HL-60 (cell line): Measurements from ENCODE around the gene MDM2.

Source experiments
- DNase-seq, 2 experiments: peaks; one replicate each; pipeline ENCODE4 v3.0.0-alpha.2; 2010 to 2020; ENCODE audit warnings: low read depth in 1 of 2, low spot score in 1 of 2
- H3K27ac ChIP-seq: fragments of 250-450 bp; sonication (Bioruptor Pico); replicated peaks from 2 replicates; pipeline ENCODE4 v1.5.1; 2020; ENCODE audit warnings: mild to moderate bottlenecking, moderate library complexity
- H3K27me3 ChIP-seq: fragments of 250-450 bp; sonication (Bioruptor Pico); 2 replicates; pipeline ENCODE4 v1.5.1; 2021; ENCODE audit warnings: mild to moderate bottlenecking, moderate library complexity; ENCODE audit not compliant: insufficient read depth, poor library complexity, severe bottlenecking
- H3K4me3 ChIP-seq: replicated peaks from 2 replicates; pipeline ENCODE4 v1.5.1; 2011; ENCODE audit warnings: mild to moderate bottlenecking, control low read depth, low read length; ENCODE audit not compliant: insufficient read depth
- GABPA ChIP-seq: IDR thresholded peaks from 2 replicates; pipeline ENCODE4 v1.6.1; 2012; ENCODE audit warnings: low read depth
- POLR2AphosphoS5 ChIP-seq: IDR thresholded peaks from 2 replicates; pipeline ENCODE4 v1.6.1; 2012; ENCODE audit warnings: low read depth
- SPI1 ChIP-seq: IDR thresholded peaks from 2 replicates; pipeline ENCODE4 v1.6.1; 2012; ENCODE audit warnings: low read depth, mild to moderate bottlenecking, borderline replicate concordance
- TF ChIP-seq, protein P1 (sequence below): IDR thresholded peaks from one replicate; pipeline ENCODE4 v1.5.1; 2011; ENCODE audit warnings: low read length, control low read depth, inconsistent platforms; ENCODE audit not compliant: insufficient read depth
- TF ChIP-seq, protein P2 (sequence below): IDR thresholded peaks from 2 replicates; pipeline ENCODE4 v1.6.1; 2012; ENCODE audit warnings: low read depth; ENCODE audit not compliant: insufficient replicate concordance

The MDM2 gene

DNA sequence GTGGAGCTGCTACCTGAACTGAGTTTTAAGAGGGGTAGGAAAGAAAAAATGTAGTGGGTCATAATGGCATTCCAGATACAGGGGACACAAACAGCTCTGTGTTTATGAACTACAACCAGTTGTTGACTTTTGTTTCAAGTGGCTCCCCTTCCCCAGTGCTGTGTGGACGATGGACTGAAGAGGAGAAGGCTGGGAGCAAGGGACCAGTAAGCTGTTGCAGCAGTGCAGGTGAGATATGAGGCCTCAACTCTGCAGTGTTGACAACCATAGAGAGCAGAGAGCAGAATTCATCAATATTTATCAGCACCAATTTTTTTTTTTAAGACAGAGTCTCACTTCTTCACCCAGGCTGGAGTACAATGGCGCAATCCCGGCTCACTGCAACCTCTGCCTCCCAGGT lies 46.6 kb downstream of the MDM2 start:
- Histone ChIP-seq H3K27ac (no peak overlapping the region), H3K27me3 (no peaks in the 10 kb centered on the region)

DNA sequence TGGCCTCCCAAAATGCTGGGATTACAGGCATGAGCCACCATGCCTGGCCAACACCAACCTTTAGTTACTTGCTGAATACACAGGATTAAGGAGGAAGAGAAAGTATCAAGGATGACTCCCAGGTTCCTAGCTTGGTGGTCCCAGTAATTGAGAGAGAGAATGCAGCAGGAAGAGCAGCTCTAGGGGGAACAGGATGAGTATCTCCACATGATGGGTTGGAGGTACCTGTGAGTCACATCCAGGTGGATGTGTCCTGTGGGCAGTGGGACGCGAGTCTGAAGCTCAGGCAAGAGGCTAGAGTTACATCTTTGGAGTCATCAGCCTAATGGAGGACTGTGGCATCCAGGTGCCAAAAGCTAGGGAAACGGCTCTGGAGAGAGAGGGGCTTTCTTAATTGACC lies 47.1 kb downstream of the MDM2 start:
- TF ChIP-seq, protein P1, sequence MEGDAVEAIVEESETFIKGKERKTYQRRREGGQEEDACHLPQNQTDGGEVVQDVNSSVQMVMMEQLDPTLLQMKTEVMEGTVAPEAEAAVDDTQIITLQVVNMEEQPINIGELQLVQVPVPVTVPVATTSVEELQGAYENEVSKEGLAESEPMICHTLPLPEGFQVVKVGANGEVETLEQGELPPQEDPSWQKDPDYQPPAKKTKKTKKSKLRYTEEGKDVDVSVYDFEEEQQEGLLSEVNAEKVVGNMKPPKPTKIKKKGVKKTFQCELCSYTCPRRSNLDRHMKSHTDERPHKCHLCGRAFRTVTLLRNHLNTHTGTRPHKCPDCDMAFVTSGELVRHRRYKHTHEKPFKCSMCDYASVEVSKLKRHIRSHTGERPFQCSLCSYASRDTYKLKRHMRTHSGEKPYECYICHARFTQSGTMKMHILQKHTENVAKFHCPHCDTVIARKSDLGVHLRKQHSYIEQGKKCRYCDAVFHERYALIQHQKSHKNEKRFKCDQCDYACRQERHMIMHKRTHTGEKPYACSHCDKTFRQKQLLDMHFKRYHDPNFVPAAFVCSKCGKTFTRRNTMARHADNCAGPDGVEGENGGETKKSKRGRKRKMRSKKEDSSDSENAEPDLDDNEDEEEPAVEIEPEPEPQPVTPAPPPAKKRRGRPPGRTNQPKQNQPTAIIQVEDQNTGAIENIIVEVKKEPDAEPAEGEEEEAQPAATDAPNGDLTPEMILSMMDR = no peak
- no peak for TF ChIP-seq GABPA
- TF ChIP-seq POLR2AphosphoS5 = no peak
- TF ChIP-seq SPI1 = no peak
- TF ChIP-seq, protein P2, sequence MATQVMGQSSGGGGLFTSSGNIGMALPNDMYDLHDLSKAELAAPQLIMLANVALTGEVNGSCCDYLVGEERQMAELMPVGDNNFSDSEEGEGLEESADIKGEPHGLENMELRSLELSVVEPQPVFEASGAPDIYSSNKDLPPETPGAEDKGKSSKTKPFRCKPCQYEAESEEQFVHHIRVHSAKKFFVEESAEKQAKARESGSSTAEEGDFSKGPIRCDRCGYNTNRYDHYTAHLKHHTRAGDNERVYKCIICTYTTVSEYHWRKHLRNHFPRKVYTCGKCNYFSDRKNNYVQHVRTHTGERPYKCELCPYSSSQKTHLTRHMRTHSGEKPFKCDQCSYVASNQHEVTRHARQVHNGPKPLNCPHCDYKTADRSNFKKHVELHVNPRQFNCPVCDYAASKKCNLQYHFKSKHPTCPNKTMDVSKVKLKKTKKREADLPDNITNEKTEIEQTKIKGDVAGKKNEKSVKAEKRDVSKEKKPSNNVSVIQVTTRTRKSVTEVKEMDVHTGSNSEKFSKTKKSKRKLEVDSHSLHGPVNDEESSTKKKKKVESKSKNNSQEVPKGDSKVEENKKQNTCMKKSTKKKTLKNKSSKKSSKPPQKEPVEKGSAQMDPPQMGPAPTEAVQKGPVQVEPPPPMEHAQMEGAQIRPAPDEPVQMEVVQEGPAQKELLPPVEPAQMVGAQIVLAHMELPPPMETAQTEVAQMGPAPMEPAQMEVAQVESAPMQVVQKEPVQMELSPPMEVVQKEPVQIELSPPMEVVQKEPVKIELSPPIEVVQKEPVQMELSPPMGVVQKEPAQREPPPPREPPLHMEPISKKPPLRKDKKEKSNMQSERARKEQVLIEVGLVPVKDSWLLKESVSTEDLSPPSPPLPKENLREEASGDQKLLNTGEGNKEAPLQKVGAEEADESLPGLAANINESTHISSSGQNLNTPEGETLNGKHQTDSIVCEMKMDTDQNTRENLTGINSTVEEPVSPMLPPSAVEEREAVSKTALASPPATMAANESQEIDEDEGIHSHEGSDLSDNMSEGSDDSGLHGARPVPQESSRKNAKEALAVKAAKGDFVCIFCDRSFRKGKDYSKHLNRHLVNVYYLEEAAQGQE = no peak

More for the DNA sequence above, 46.6 kb downstream of the MDM2 start:
- TF ChIP-seq GABPA (no peak), POLR2AphosphoS5 (no peak), SPI1 (no peak)
- TF ChIP-seq, protein P1 = no peak
- TF ChIP-seq, protein P2 = no peak
- H3K4me3 ChIP-seq = no peak overlapping the region
- no peak for DNase-seq

DNA sequence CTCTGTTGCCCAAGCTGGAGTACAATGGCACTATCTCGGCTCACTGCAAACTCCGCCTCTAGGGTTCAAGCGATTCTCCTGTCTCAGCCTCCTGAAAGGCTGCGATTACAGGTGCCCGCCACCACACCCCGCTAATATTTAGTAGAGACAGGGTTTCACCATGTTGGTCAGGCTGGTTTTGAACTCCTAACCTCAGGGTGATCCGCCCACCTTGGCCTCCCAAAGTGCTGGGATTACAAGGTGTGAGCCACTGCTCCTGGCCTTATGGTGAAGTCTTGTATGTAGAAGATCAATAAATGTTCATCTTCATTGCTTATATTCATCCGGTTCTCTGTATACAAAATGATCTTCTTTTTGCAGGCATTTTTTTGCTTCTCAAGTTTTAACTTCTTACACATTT lies 47.8 kb downstream of the MDM2 start:
- no peak for TF ChIP-seq GABPA
- no peak for TF ChIP-seq POLR2AphosphoS5
- TF ChIP-seq, protein P2 = no peak
- no peak for TF ChIP-seq SPI1
- TF ChIP-seq, protein P1 = no peak
- Histone ChIP-seq H3K27ac (no peak overlapping the region), H3K4me3 (no peak overlapping the region), H3K27me3 (no peaks in the 10 kb centered on the region)
- DNase-seq = no peak

More for the DNA sequence above, 47.1 kb downstream of the MDM2 start:
- no peak for DNase-seq
- Histone ChIP-seq H3K4me3 (no peak overlapping the region), H3K27ac (no peak overlapping the region), H3K27me3 (no peaks in the 10 kb centered on the region)
